ENCODE results near the gene LHFPL4.
"Not testable (repeated sequence)": the region's sequence is repeated elsewhere in the genome, so short reads cannot be mapped to it uniquely, and the experiment has no call there.

Gene LHFPL4

GRCh38 chr3:9553021-9553947 lies at the start of gene LHFPL4:
LHFPL4 (minus strand) TSS chr3:9553822; CDS start chr3:9552679, 1,143 bp downstream.
- no peak within 1 kb of the TSS for H3K4me3 ChIP-seq (ENCODE audit: low read depth, low read length)
- no peak for DNase-seq (ENCODE audit: low read depth)
- TF ChIP-seq, protein P1, sequence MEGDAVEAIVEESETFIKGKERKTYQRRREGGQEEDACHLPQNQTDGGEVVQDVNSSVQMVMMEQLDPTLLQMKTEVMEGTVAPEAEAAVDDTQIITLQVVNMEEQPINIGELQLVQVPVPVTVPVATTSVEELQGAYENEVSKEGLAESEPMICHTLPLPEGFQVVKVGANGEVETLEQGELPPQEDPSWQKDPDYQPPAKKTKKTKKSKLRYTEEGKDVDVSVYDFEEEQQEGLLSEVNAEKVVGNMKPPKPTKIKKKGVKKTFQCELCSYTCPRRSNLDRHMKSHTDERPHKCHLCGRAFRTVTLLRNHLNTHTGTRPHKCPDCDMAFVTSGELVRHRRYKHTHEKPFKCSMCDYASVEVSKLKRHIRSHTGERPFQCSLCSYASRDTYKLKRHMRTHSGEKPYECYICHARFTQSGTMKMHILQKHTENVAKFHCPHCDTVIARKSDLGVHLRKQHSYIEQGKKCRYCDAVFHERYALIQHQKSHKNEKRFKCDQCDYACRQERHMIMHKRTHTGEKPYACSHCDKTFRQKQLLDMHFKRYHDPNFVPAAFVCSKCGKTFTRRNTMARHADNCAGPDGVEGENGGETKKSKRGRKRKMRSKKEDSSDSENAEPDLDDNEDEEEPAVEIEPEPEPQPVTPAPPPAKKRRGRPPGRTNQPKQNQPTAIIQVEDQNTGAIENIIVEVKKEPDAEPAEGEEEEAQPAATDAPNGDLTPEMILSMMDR (IDR thresholded peaks at IDR 0.05; ENCODE audit: control insufficient read depth, extremely low read depth, insufficient read depth), result no peak

- no peak overlapping the region for H3K4me3 ChIP-seq (ENCODE audit: low read depth, low read length)
- DNase-seq (ENCODE audit: low read depth), result no peak
- TF ChIP-seq, protein P1 (IDR thresholded peaks at IDR 0.05; ENCODE audit: control insufficient read depth, extremely low read depth, insufficient read depth), result no peak
Measured at GRCh38 chr3:9602620-9603019, 49.0 kb upstream of the LHFPL4 start.

DNA sequence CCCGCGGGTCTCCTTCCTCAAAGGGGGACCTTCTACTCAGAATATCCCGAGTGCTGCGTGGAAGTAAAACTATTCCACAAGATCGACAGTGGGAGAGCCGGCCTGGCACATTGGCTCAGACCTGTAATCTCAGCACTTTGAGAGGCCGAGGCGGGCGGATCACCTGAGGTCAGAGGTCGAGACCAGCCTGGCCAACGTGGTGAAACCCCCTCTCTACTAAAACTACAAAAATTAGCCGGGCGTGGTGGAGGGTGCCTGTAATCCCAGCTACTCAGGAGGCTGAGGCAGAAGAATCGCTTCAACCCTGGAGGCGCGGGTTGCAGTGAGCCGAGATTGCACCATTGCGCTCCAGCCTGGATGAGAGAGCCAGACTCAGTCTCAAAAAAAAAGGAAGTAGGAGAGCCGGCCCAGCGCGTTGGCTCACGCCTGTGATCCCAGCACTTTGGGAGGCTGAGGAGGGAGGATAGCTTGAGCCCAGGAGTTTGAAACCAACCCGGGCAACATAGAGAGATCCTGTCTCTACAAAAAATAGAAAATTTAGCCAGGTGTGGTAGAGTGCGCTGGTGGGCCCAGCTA lies 47.5 kb upstream of the LHFPL4 start:
- H3K4me3 ChIP-seq (ENCODE audit: low read depth, low read length); DNase-seq (ENCODE audit: low read depth): not testable (repeated sequence)

GRCh38 chr3:9600597-9600996 lies 47.0 kb upstream of the LHFPL4 start:
- no peak overlapping the region for H3K4me3 ChIP-seq (ENCODE audit: low read depth, low read length)
- TF ChIP-seq, protein P1 (IDR thresholded peaks at IDR 0.05; ENCODE audit: control insufficient read depth, extremely low read depth, insufficient read depth), result no peak
- no peak for DNase-seq (ENCODE audit: low read depth)

DNA sequence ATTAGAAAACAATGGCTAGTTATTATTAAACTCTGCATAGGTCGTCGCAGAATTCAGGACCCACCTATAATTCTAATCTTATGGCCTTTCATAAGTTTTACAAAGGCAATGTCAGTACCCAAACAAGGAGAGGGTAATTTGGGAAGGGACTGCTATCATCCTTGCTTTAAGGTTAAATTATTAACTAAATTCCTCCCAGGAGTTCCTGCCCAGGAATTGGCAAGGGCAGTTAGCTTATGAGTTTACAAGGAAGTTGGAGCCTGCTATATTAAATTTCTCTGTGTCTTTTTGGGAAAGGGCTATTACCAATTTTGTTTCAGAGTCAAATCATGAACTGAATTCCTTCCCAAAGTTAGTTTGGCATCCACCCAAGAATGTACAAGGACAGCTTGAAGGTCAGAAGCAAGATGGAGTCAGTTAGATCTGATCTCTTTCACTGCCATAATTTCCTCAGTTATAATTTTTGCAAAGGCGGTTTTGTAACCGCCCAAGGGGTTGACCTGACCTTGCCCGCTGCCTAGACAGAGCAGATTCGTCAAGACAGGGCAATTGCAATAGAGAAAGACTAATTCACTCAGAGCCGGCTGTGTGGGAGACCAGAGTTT lies 45.3 kb upstream of the LHFPL4 start:
- H3K4me3 ChIP-seq (ENCODE audit: low read depth, low read length), result no peak overlapping the region
- no peak for DNase-seq (ENCODE audit: low read depth)
- TF ChIP-seq, protein P1 (IDR thresholded peaks at IDR 0.05; ENCODE audit: control insufficient read depth, extremely low read depth, insufficient read depth), result no peak

GRCh38 chr3:9595877-9596276 lies 42.3 kb upstream of the LHFPL4 start:
- TF ChIP-seq, protein P1 (IDR thresholded peaks at IDR 0.05; ENCODE audit: control insufficient read depth, extremely low read depth, insufficient read depth), result no peak
- no peak for DNase-seq (ENCODE audit: low read depth)
- no peak overlapping the region for H3K4me3 ChIP-seq (ENCODE audit: low read depth, low read length)

DNA sequence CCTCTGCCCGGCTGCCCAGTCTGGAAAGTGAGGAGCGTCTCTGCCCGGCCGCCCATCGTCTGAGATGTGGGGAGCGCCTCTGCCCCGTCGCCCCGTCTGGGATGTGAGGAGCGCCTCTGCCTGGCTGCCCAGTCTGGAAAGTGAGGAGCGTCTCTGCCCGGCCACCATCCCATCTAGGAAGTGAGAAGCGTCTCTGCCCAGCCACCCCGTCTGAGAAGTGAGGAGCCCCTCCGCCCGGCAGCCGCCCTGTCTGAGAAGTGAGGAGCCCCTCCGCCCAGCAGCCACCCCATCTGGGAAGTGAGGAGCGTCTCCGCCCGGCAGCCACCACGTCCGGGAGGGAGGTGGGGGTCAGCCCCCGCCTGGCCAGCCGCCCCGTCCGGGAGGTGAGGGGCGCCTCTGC lies 38.2 kb upstream of the LHFPL4 start:
- H3K4me3 ChIP-seq (ENCODE audit: low read depth, low read length); DNase-seq (ENCODE audit: low read depth): not testable (repeated sequence)
